ENCODE results near the gene SCRG1.

SCRG1 gene

GRCh38 chr4:173398779-173399415 lies at the start of gene SCRG1:
Gene SCRG1 (minus strand): TSS chr4:173399116. CDS start chr4:173391414, 7,702 bp downstream.
- no peak for DNase-seq

- DNase-seq, result peak; percentile 83
Observed at GRCh38 chr4:173448103-173448502, 49.2 kb upstream of the SCRG1 start.

- no peak for DNase-seq
Observed at GRCh38 chr4:173446416-173446815, 47.5 kb upstream of the SCRG1 start.

- no peak for DNase-seq
Observed at GRCh38 chr4:173443121-173443520, 44.2 kb upstream of the SCRG1 start.

GRCh38 chr4:173442223-173442932 lies 43.5 kb upstream of the SCRG1 start:
- DNase-seq, result no peak

- DNase-seq, result no peak
Observed at GRCh38 chr4:173440888-173441287, 42.0 kb upstream of the SCRG1 start.

- no peak for DNase-seq
Observed at GRCh38 chr4:173436771-173437265, 37.9 kb upstream of the SCRG1 start.

- DNase-seq, result no peak
Observed at GRCh38 chr4:173436149-173436579, 37.2 kb upstream of the SCRG1 start.

GRCh38 chr4:173434231-173434630 lies 35.3 kb upstream of the SCRG1 start:
- DNase-seq, result no peak

- no peak for DNase-seq
Observed at GRCh38 chr4:173433447-173433846, 34.5 kb upstream of the SCRG1 start.

GRCh38 chr4:173432430-173432829 lies 33.5 kb upstream of the SCRG1 start:
- DNase-seq, result no peak

GRCh38 chr4:173426064-173426463 lies 27.1 kb upstream of the SCRG1 start:
- no peak for DNase-seq

GRCh38 chr4:173424899-173425805 lies 26.2 kb upstream of the SCRG1 start:
- DNase-seq, result no peak

GRCh38 chr4:173420801-173421200 lies 21.9 kb upstream of the SCRG1 start:
- no peak for DNase-seq

GRCh38 chr4:173420324-173420752 lies 21.4 kb upstream of the SCRG1 start:
- DNase-seq, result peak; percentile 5

- no peak for DNase-seq
Observed at GRCh38 chr4:173418639-173419038, 19.7 kb upstream of the SCRG1 start.

- no peak for DNase-seq
Observed at GRCh38 chr4:173417833-173418232, 18.9 kb upstream of the SCRG1 start.

GRCh38 chr4:173415885-173416653 lies 17.2 kb upstream of the SCRG1 start:
- no peak for DNase-seq

- DNase-seq, result no peak
Observed at GRCh38 chr4:173415092-173415491, 16.2 kb upstream of the SCRG1 start.

- no peak for DNase-seq
Observed at GRCh38 chr4:173414456-173414855, 15.5 kb upstream of the SCRG1 start.

- DNase-seq, result no peak
Observed at GRCh38 chr4:173413036-173413435, 14.1 kb upstream of the SCRG1 start.

GRCh38 chr4:173411106-173411693 lies 12.3 kb upstream of the SCRG1 start:
- no peak for DNase-seq
